Measurements from ENCODE around the gene GRAMD4. TPM values are rescaled to one million over a fixed set of nuclear protein-coding genes. Genes with fewer than 3 reads are reported as not detected.
"Not testable (repeated sequence)": the region's sequence is repeated elsewhere in the genome, so short reads cannot be mapped to it uniquely, and the experiment has no call there.

Gene GRAMD4
- total RNA-seq, 1 donor from 2014 or later: 63.8 TPM

GRCh38 chr22:46612904-46613605 is 7.1 kb upstream of the GRAMD4 start:
- Mint-ChIP-seq H3K4me3 (peak overlapping the region; percentile 85), H3K27ac (peak overlapping the region; percentile 93), H3K4me1 (peaks cover 32% of the 10 kb centered on the region), H3K27me3 (no peaks in the 10 kb centered on the region), H3K9me3 (no peaks in the 10 kb centered on the region), H3K36me3 (ENCODE audit: low read depth) (no peaks in the 10 kb centered on the region)
- peak; percentile 85 for DNase-seq
- intact Hi-C loops (cut with micrococcal nuclease): loop anchor here (5.0 kb wide), 2 partner anchors 36 to 124 kb away; partner anchors contain the start of gene CERK

- DNase-seq: peak; percentile 66
- Mint-ChIP-seq H3K9me3 (no peaks in the 10 kb centered on the region), H3K4me1 (peaks cover 35% of the 10 kb centered on the region), H3K27ac (peak overlapping the region; percentile 93), H3K4me3 (peak overlapping the region; percentile 85), H3K27me3 (no peaks in the 10 kb centered on the region), H3K36me3 (ENCODE audit: low read depth) (no peaks in the 10 kb centered on the region)
- intact Hi-C loops (cut with micrococcal nuclease): loop anchor here (1.0 to 5.0 kb wide), 6 partner anchors 9 to 124 kb away; partner anchors contain the start of gene CERK
These were observed 6.6 kb upstream of the GRAMD4 start for GRCh38 chr22:46613606-46614021.

GRCh38 chr22:46614025-46614931 is 5.9 kb upstream of the GRAMD4 start:
- H3K4me1 Mint-ChIP-seq: peaks cover 35% of the 10 kb centered on the region
- intact Hi-C loops (cut with micrococcal nuclease): loop anchor here (1.0 to 5.0 kb wide), 6 partner anchors 10 to 123 kb away; partner anchors contain the start of gene CERK
- H3K4me3 Mint-ChIP-seq: peak overlapping the region; percentile 85
- no peaks in the 10 kb centered on the region for H3K9me3 Mint-ChIP-seq
- no peaks in the 10 kb centered on the region for H3K36me3 Mint-ChIP-seq (ENCODE audit: low read depth)
- peak; percentile 94 for DNase-seq
- H3K27ac Mint-ChIP-seq: peak overlapping the region; percentile 93
- no peaks in the 10 kb centered on the region for H3K27me3 Mint-ChIP-seq

GRCh38 chr22:46617207-46617985 is 2.8 kb upstream of the GRAMD4 start:
- H3K4me3 Mint-ChIP-seq: no peak overlapping the region

GRCh38 chr22:46617986-46618647 is 2.1 kb upstream of the GRAMD4 start:
- Mint-ChIP-seq H3K4me3 (no peak overlapping the region), H3K9me3 (no peaks in the 10 kb centered on the region), H3K27me3 (no peaks in the 10 kb centered on the region), H3K4me1 (peaks cover 17% of the 10 kb centered on the region), H3K36me3 (ENCODE audit: low read depth) (no peaks in the 10 kb centered on the region), H3K27ac (no peak overlapping the region)
- intact Hi-C loops (cut with micrococcal nuclease): no loop called here
- no peak for DNase-seq

More at GRCh38 chr22:46617207-46617985, 2.8 kb upstream of the GRAMD4 start:
- Mint-ChIP-seq H3K4me1 (peaks cover 24% of the 10 kb centered on the region), H3K9me3 (no peaks in the 10 kb centered on the region), H3K27me3 (no peaks in the 10 kb centered on the region), H3K27ac (no peak overlapping the region), H3K36me3 (ENCODE audit: low read depth) (no peaks in the 10 kb centered on the region)
- DNase-seq: no peak
- intact Hi-C loops (cut with micrococcal nuclease): no loop called here

GRCh38 chr22:46618667-46619066 is 1.5 kb upstream of the GRAMD4 start:
- intact Hi-C loops (cut with micrococcal nuclease): no loop called here
- Mint-ChIP-seq H3K27ac (no peak overlapping the region), H3K4me3 (no peak overlapping the region), H3K27me3 (no peaks in the 10 kb centered on the region), H3K9me3 (no peaks in the 10 kb centered on the region), H3K36me3 (ENCODE audit: low read depth) (no peaks in the 10 kb centered on the region), H3K4me1 (peaks cover 15% of the 10 kb centered on the region)
- no peak for DNase-seq

GRCh38 chr22:46619240-46619829 is 851 bp upstream of the GRAMD4 start:
- Mint-ChIP-seq H3K9me3 (no peaks in the 10 kb centered on the region), H3K4me1 (peaks cover 8% of the 10 kb centered on the region), H3K27me3 (no peaks in the 10 kb centered on the region), H3K27ac (no peak overlapping the region), H3K4me3 (no peak overlapping the region), H3K36me3 (ENCODE audit: low read depth) (no peaks in the 10 kb centered on the region)
- intact Hi-C loops (cut with micrococcal nuclease): no loop called here
- no peak for DNase-seq

- peaks cover 4% of the 10 kb centered on the region for H3K4me1 Mint-ChIP-seq
- no peaks in the 10 kb centered on the region for H3K36me3 Mint-ChIP-seq (ENCODE audit: low read depth)
- no peak overlapping the region for H3K4me3 Mint-ChIP-seq
- intact Hi-C loops (cut with micrococcal nuclease): no loop called here
- DNase-seq: no peak
- H3K27me3 Mint-ChIP-seq: no peaks in the 10 kb centered on the region
- H3K9me3 Mint-ChIP-seq: no peaks in the 10 kb centered on the region
- no peak overlapping the region for H3K27ac Mint-ChIP-seq
These were observed 529 bp downstream of the GRAMD4 start for GRCh38 chr22:46620588-46621242.

- not testable (repeated sequence) for H3K4me1 Mint-ChIP-seq
These were observed 1.2 kb downstream of the GRAMD4 start for GRCh38 chr22:46621243-46621930.

GRCh38 chr22:46622081-46622521 is 1.9 kb downstream of the GRAMD4 start:
- no peak overlapping the region for H3K4me3 Mint-ChIP-seq
- intact Hi-C loops (cut with micrococcal nuclease): no loop called here
- no peaks in the 10 kb centered on the region for H3K36me3 Mint-ChIP-seq (ENCODE audit: low read depth)
- H3K27me3 Mint-ChIP-seq: no peaks in the 10 kb centered on the region
- H3K27ac Mint-ChIP-seq: no peak overlapping the region
- no peak for DNase-seq
- no peaks in the 10 kb centered on the region for H3K9me3 Mint-ChIP-seq
- H3K4me1 Mint-ChIP-seq: peaks cover 4% of the 10 kb centered on the region

More at GRCh38 chr22:46621243-46621930, 1.2 kb downstream of the GRAMD4 start:
- intact Hi-C loops (cut with micrococcal nuclease); H3K36me3 Mint-ChIP-seq (ENCODE audit: low read depth); H3K27ac Mint-ChIP-seq; H3K4me3 Mint-ChIP-seq; DNase-seq; H3K27me3 Mint-ChIP-seq; H3K9me3 Mint-ChIP-seq: not testable (repeated sequence)

- DNase-seq: no peak
- peaks cover 1% of the 10 kb centered on the region for H3K4me1 Mint-ChIP-seq
- no peaks in the 10 kb centered on the region for H3K9me3 Mint-ChIP-seq
- H3K4me3 Mint-ChIP-seq: no peak overlapping the region
- peaks cover 2% of the 10 kb centered on the region for H3K36me3 Mint-ChIP-seq (ENCODE audit: low read depth)
- no peak overlapping the region for H3K27ac Mint-ChIP-seq
- intact Hi-C loops (cut with micrococcal nuclease): no loop called here
- no peaks in the 10 kb centered on the region for H3K27me3 Mint-ChIP-seq
These were observed 5.1 kb downstream of the GRAMD4 start for GRCh38 chr22:46625113-46625842.
